Stimulated activated effector memory CD8-positive, alpha-beta T cell treated with anti-CD3 and anti-CD28 coated beads, Interleukin-12 subunit alpha, Interleukin-12 subunit beta, amount 100 ng/mL, for 72 hours (primary cell): ENCODE measurements around the gene VKORC1.

ENCODE experiments used
- ATAC-seq: fragments of 150-1000 bp; cut with Tn5 transposase; 2 replicates; pipeline ENCODE4 v1.10.0; 2021
- DNase-seq, 2 donors: peaks; one replicate each; pipeline ENCODE4 v3.0.0; 2021 to 2022; ENCODE audit warnings: low spot score in 2 of 2
- H3K27ac Mint-ChIP-seq: one replicate; pipeline ENCODE4 v1.8.0; 2022; ENCODE audit warnings: mild to moderate bottlenecking, mixed read lengths
- H3K36me3 Mint-ChIP-seq: one replicate; pipeline ENCODE4 v1.8.0; 2022; ENCODE audit warnings: mild to moderate bottlenecking, mixed read lengths
- H3K4me1 Mint-ChIP-seq: one replicate; pipeline ENCODE4 v1.8.0; 2022; ENCODE audit warnings: mixed read lengths
- H3K4me3 Mint-ChIP-seq: one replicate; pipeline ENCODE4 v1.8.0; 2022; ENCODE audit warnings: mild to moderate bottlenecking, mixed read lengths
- H3K9me3 Mint-ChIP-seq: one replicate; pipeline ENCODE4 v1.8.0; 2022; ENCODE audit warnings: mixed read lengths

The VKORC1 gene

GRCh38 chr16:31133046-31133501, 38.5 kb upstream of the VKORC1 start:
- H3K27ac Mint-ChIP-seq, result no peak overlapping the region
- no peaks in the 10 kb centered on the region for H3K9me3 Mint-ChIP-seq
- DNase-seq, result no peak
- no peaks in the 10 kb centered on the region for H3K36me3 Mint-ChIP-seq
- ATAC-seq, result no peak
- H3K4me1 Mint-ChIP-seq, result no peaks in the 10 kb centered on the region
- no peak overlapping the region for H3K4me3 Mint-ChIP-seq

- DNase-seq (no peak), ATAC-seq (no peak)
- Mint-ChIP-seq H3K9me3 (no peaks in the 10 kb centered on the region), H3K36me3 (peaks cover under 1% of the 10 kb centered on the region), H3K4me1 (no peaks in the 10 kb centered on the region), H3K4me3 (no peak overlapping the region), H3K27ac (no peak overlapping the region)
Observed at GRCh38 chr16:31132303-31132979, 37.8 kb upstream of the VKORC1 start.

DNA sequence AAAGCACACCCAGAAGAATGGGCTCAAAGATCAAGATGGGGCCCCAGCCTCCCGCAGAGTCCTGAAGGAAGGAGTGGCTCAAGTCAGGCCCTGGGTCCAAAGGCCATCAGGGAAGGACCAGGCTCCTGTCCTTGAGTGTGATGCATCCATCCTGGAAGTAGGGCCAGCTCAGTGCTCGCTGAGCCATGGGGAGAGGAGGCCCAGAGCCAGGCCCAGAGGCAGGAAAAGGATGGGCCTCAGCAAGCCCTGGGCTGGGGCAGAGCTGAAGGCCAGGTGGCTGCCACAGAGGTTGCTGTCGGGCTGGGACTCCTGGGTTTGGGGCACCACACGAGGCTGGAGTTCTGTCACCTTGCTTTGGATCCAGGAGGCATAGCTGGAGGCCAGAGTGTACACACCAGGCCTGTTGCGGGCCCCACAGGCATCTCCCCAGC, 37.3 kb upstream of the VKORC1 start:
- H3K9me3 Mint-ChIP-seq, result no peaks in the 10 kb centered on the region
- peak overlapping the region; percentile 23 for H3K27ac Mint-ChIP-seq
- no peaks in the 10 kb centered on the region for H3K4me1 Mint-ChIP-seq
- ATAC-seq, result no peak
- no peak overlapping the region for H3K4me3 Mint-ChIP-seq
- peaks cover 6% of the 10 kb centered on the region for H3K36me3 Mint-ChIP-seq
- DNase-seq, result no peak

- Mint-ChIP-seq H3K36me3 (peaks cover 10% of the 10 kb centered on the region), H3K4me1 (peaks cover under 1% of the 10 kb centered on the region), H3K4me3 (no peak overlapping the region), H3K9me3 (no peaks in the 10 kb centered on the region), H3K27ac (peak overlapping the region; percentile 23)
- DNase-seq, result no peak
- ATAC-seq, result no peak
Observed at GRCh38 chr16:31131416-31131815, 36.8 kb upstream of the VKORC1 start.

DNA sequence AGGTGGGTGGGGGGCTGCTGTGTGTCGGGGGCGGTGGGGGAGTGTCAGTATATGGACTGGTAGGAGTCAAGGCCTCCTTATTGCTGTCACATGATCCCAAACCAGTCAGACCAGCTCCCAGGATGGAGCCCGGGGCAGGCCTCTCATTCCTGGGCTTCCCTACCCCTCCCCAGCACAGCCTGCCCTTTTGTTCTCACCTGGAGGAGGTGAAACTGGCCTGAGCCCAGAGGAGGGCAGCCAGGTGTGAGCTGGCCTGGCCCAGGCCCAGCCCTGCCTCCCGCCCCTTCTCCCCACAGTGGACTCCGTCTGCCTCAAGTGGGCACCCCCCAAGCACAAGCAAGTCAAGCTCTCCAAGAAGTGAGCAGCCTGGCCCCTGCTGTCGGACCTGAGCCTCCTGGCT, 36.3 kb upstream of the VKORC1 start:
- ATAC-seq (no peak), DNase-seq (no peak)
- Mint-ChIP-seq H3K36me3 (peaks cover 15% of the 10 kb centered on the region), H3K4me1 (peaks cover 5% of the 10 kb centered on the region), H3K4me3 (no peak overlapping the region), H3K27ac (peak overlapping the region; percentile 23), H3K9me3 (no peaks in the 10 kb centered on the region)

DNA sequence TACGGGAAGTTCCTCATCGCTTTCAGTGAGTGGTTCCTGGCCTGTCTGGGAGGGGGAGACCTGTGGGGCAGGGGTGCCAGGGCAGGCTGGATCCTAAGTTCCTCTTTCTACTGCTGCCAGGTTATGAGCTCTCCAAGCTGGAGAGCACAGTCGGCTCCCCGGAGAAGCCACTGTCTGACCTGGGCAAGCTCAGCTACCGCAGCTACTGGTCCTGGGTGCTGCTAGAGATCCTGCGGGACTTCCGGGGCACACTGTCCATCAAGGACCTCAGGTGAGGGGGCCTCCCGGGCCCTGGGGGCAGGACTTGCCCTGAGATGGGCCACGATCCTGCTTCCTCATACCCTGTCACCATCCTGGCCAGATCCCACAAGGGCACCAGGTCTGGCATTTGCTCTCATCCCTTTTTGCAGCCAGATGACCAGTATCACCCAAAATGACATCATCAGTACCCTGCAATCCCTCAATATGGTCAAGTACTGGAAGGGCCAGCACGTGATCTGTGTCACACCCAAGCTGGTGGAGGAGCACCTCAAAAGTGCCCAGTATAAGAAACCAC, 35.8 kb upstream of the VKORC1 start:
- Mint-ChIP-seq H3K36me3 (peaks cover 18% of the 10 kb centered on the region), H3K4me3 (no peak overlapping the region), H3K4me1 (peaks cover 6% of the 10 kb centered on the region), H3K27ac (no peak overlapping the region), H3K9me3 (no peaks in the 10 kb centered on the region)
- DNase-seq, result no peak
- ATAC-seq, result no peak

DNA sequence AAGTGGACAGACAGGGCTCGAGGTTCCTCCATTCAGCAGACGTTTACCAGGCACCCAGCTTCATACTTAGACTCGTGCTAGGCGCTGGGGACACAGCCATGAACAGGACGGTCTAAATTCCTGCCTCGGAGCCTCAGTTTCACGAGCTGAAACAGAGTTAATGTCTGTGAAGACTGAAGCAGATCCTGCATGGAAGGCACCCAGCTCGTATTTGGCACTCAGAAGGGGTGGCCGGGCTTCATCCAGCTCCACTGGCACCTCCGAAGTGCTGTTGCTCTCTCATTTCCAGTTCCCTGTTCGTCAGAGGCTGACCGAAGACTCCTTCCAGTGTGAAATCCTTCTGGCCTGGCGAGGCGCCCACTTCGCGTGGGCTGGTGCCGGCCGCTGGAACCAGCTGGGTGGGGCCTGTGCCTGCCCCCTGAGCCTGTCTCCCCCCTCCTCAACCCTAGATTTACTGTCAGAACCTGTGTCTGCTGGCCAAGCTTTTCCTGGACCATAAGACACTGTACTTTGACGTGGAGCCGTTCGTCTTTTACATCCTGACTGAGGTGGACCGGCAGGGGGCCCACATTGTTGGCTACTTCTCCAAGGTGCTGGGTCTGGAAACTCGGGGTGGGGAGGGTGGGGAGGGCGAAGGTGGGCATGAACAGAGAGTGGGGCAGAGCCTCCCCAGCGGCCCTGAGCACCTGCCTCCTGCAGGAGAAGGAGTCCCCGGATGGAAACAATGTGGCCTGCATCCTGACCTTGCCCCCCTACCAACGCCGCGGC, 35.2 kb upstream of the VKORC1 start:
- no peak overlapping the region for H3K4me3 Mint-ChIP-seq
- H3K9me3 Mint-ChIP-seq, result no peaks in the 10 kb centered on the region
- peaks cover 25% of the 10 kb centered on the region for H3K36me3 Mint-ChIP-seq
- DNase-seq (no peak), ATAC-seq (no peak)
- peaks cover 6% of the 10 kb centered on the region for H3K4me1 Mint-ChIP-seq
- H3K27ac Mint-ChIP-seq, result no peak overlapping the region

DNA sequence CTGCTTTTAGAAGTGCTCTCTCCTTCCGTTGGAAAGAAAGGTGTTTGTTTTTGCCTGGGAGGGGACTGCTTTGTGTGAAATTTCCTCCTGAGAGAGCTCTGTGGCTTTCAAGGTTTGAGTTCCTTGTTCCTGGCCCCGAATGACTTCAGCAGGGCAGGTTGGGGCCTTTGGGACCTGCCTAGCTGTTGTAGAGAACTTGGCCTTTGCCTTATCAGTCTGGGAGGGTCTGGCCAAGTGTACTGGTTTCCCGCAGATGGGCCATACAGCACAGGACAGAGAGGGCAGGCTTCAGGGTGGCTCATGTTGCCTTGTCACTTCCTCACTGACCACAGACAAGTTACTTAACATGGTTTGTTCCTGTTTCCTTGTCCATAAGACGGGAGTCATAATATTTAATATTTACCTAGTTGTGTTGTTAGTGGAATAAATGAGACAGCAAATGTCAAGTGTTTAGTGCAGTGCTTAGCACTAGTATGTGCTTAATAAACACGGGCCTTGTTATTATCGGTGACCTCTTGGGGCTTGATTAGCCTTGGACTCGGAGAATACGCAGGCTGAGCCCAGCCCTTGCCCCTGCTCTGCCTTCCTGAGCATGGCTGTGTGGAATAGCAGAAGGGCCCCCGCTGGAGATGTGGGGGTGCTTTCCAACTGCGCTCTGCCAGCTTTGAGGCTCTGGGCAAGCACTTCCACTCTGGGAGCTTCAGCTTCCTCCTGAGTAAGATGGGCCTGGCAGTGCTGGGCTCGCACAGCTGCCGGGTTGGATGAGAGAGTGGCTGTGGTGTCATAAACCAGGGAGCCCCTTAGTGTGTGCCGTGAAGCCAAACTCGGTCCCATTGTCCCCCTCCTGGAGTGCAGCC, 34.3 kb upstream of the VKORC1 start:
- Mint-ChIP-seq H3K9me3 (no peaks in the 10 kb centered on the region), H3K36me3 (peaks cover 33% of the 10 kb centered on the region), H3K4me1 (peaks cover 6% of the 10 kb centered on the region), H3K4me3 (no peak overlapping the region), H3K27ac (no peak overlapping the region)
- DNase-seq (no peak), ATAC-seq (no peak)

- no peak for DNase-seq
- Mint-ChIP-seq H3K9me3 (no peaks in the 10 kb centered on the region), H3K4me1 (peaks cover 6% of the 10 kb centered on the region), H3K4me3 (no peak overlapping the region), H3K27ac (peak overlapping the region; percentile 14), H3K36me3 (peaks cover 51% of the 10 kb centered on the region)
- no peak for ATAC-seq
Observed at GRCh38 chr16:31127182-31127581, 32.6 kb upstream of the VKORC1 start.

GRCh38 chr16:31125844-31126243, 31.2 kb upstream of the VKORC1 start:
- DNase-seq (no peak), ATAC-seq (no peak)
- H3K4me1 Mint-ChIP-seq, result peaks cover 6% of the 10 kb centered on the region
- no peak overlapping the region for H3K4me3 Mint-ChIP-seq
- peak overlapping the region; percentile 77 for H3K27ac Mint-ChIP-seq
- peaks cover 64% of the 10 kb centered on the region for H3K36me3 Mint-ChIP-seq
- no peaks in the 10 kb centered on the region for H3K9me3 Mint-ChIP-seq

GRCh38 chr16:31120129-31120528, 25.5 kb upstream of the VKORC1 start:
- H3K9me3 Mint-ChIP-seq, result no peaks in the 10 kb centered on the region
- H3K27ac Mint-ChIP-seq, result no peak overlapping the region
- H3K4me1 Mint-ChIP-seq, result peaks cover 20% of the 10 kb centered on the region
- no peak overlapping the region for H3K4me3 Mint-ChIP-seq
- H3K36me3 Mint-ChIP-seq, result peaks cover 81% of the 10 kb centered on the region
- ATAC-seq (no peak), DNase-seq (no peak)

DNA sequence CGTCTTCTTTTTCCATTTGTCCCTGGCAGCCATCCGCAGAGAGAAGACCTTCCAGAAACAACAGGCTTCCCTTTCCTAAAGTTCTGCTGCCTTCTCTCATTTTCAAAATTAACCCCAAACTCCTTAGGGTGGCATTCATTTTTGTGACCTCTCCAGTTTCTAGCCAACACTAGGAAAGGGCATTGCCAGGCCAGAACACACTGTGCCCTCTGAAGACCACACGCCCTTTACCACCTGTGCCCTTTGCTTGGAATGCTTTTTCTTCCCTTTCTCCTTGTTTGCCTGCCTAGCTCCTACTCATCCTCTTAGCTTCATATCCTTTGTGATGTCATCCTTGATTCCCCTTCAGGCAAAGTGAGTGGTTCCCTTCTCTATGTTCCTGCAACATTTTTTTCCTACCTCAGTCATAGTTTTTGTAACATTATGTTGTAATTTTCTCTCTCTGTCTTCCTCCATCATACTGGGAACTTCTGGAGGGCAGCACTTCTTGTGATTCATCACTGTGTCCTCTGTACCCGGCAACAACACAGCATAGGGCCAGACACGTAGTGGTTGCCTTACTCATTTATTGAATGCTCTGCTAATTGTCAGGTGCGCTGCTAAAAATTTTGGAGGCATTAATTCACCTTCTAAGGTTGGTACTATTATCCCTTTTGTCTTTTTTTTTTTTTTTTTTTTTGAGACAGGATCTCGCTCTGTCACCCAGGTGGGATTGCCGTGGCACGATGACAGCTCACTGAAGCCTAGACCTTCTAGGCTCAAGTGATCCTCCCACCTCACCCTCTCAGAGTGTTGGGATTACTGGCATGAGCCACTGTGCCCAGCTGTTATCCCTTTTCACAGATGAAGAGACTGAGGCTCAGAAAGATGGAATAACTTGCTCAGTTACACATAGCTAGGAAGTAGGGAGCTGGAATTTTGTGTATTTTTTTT, 23.9 kb upstream of the VKORC1 start:
- peaks cover 20% of the 10 kb centered on the region for H3K4me1 Mint-ChIP-seq
- ATAC-seq (no peak), DNase-seq (no peak)
- H3K36me3 Mint-ChIP-seq, result peaks cover 64% of the 10 kb centered on the region
- H3K4me3 Mint-ChIP-seq, result peak overlapping the region; percentile 77
- H3K27ac Mint-ChIP-seq, result peak overlapping the region; percentile 64
- H3K9me3 Mint-ChIP-seq, result no peaks in the 10 kb centered on the region

DNA sequence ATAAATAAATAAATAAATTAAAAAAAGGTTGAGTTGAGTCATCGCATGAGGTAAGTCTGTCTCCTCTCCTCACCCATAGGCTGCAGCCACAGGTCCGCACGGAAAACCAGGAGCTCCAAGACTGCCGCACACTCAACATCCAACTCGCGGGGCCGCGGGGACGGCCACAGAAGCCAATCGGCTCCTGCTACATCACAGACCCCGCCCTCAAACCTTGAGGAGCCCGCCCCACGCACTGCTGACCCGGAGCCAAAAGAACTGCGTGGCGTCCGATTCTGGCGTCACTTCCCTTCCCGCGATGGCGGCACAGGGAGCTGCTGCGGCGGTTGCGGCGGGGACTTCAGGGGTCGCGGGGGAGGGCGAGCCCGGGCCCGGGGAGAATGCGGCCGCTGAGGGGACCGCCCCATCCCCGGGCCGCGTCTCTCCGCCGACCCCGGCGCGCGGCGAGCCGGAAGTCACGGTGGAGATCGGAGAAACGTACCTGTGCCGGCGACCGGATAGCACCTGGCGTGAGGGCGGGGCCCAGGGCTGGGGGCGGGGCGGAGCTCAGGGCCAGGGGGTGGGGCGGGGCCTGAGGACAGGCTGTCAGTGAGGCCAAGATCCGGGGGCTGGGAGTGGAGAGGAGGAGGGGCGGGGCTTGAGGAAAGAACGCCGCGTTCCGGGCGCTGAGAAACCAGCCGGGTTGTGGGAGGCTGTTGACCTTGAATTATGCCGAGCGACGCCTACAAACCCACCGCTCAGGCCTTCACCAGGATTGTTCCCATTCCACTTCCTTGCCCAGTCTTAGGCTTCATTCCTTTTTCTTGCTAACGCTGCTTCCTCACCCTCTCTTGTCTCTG, 23.0 kb upstream of the VKORC1 start, which contains the start of gene KAT8:
TSS of gene KAT8 (plus strand) at position 281 of the 839 bp plus-strand sequence. CDS start at position 299, 18 bp downstream.
- Mint-ChIP-seq H3K4me3 (peak within 1 kb of the TSS; percentile 77), H3K9me3 (no peaks in the 10 kb centered on the region), H3K4me1 (peaks cover 20% of the 10 kb centered on the region), H3K36me3 (peaks cover 60% of the 10 kb centered on the region), H3K27ac (peak within 1 kb of the TSS; percentile 64)
- DNase-seq (peak; percentile 90 to 98), ATAC-seq (peak; percentile 96)
